GM12874 (cell line): Measurements from ENCODE around the gene DENND6B.

Experiments
- TF ChIP-seq, protein P1 (sequence below): IDR thresholded peaks from 2 replicates; pipeline ENCODE4 v1.5.1; 2011; ENCODE audit warnings: low read depth, mild to moderate bottlenecking, control low read depth, low read length, moderate library complexity; ENCODE audit not compliant: insufficient read depth

Gene DENND6B

DNA sequence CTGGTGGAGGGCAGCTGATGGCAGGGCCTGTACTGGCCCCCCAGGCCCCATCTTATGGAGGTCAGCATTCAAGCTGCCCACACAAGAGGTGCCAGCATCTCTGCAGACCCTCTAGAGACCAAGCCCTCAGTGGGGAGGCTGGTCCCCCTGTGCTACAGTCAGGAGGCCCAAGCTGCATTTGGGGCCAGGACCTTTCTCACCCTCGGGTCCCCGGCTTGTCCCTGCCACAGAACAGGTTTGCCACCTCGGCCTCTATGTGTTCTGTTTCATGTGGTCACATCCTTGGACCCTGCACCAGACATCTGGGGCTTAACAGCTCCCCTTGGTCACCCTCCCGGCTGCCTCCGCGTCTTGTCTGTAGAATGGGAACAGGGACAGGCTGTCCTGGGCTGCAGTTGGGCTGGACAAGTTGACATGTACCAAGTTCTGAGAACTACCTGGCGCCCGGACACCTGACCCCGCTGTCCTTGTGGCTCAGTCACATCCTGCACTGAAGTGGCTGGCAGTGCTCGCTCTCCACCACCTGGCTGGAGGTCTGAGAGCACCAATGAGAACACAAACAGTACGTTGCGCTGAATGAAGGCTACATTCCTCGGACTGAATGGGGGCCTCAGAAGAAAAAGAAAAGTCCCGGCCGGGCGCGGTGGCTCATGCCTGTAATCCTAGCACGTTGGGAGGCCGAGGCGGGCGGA is 16.6 kb downstream of the DENND6B start:
- TF ChIP-seq, protein P1, sequence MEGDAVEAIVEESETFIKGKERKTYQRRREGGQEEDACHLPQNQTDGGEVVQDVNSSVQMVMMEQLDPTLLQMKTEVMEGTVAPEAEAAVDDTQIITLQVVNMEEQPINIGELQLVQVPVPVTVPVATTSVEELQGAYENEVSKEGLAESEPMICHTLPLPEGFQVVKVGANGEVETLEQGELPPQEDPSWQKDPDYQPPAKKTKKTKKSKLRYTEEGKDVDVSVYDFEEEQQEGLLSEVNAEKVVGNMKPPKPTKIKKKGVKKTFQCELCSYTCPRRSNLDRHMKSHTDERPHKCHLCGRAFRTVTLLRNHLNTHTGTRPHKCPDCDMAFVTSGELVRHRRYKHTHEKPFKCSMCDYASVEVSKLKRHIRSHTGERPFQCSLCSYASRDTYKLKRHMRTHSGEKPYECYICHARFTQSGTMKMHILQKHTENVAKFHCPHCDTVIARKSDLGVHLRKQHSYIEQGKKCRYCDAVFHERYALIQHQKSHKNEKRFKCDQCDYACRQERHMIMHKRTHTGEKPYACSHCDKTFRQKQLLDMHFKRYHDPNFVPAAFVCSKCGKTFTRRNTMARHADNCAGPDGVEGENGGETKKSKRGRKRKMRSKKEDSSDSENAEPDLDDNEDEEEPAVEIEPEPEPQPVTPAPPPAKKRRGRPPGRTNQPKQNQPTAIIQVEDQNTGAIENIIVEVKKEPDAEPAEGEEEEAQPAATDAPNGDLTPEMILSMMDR: no peak

DNA sequence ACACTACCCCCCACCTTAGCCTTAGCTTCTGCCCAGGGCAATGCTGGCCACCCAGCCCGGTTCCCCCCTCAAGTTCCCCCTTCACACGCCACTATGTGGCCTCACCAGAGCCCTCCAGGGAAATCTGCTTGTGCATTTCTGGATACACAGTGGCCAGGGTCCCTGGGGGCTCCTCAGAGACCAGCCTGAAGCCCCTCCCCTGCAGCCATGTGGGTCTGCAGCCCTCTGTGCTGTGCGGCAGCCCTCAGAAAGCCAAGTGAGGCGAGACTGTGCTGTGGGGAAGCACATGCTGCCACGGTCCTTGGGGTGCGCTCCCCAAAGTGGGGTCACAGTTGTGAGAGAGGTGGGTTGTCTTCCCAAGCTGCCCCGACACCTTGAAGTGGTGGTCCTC is 17.2 kb downstream of the DENND6B start:
- TF ChIP-seq, protein P1: no peak

DNA sequence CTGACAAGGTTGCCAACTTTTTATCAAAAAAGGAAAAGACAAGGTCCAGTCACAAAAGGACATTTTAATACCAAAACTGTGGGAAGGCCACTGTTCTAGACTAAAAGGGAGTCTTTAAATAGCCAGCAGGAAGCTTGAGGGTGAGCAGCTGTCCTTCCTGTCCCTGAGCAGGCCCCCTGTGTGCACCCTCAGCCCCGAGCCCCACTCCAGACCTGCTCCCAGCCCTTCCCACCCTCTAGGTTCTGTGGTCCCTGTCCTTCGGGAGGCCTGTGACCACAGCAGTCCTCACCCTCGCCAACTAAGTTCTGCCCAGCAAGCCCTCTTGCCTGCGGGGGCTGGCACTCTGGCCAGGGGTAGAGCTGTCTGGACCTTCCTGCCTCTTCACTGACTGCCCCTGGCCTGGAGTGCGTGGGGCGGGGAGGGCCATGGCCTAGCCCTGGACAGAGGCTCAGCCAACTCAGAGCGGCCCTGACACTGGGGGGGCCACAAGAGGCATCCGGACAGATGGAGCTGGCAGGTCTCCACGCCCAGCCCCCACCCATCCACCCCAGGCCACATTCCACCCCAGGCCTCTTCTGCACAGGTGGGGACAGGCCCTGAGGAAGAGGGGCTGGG is 17.7 kb downstream of the DENND6B start:
- TF ChIP-seq, protein P1: no peak

DNA sequence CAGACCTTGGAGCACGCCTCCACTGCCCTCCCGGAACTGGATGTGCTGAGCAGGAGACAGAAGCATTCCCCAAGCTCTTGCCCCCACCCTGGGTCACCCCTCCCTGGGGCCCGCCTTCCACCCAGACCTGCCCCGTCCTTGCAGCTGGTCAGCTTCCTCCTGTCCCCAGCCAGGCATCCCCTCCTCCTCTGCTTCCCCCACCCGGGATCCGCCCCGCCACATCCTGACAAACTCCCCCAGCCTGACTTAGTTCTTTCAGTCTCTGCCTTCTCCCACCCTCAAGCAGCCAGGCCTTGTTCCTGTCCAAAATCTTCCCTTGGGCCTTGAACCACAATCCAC is 18.2 kb downstream of the DENND6B start:
- TF ChIP-seq, protein P1: no peak

DNA sequence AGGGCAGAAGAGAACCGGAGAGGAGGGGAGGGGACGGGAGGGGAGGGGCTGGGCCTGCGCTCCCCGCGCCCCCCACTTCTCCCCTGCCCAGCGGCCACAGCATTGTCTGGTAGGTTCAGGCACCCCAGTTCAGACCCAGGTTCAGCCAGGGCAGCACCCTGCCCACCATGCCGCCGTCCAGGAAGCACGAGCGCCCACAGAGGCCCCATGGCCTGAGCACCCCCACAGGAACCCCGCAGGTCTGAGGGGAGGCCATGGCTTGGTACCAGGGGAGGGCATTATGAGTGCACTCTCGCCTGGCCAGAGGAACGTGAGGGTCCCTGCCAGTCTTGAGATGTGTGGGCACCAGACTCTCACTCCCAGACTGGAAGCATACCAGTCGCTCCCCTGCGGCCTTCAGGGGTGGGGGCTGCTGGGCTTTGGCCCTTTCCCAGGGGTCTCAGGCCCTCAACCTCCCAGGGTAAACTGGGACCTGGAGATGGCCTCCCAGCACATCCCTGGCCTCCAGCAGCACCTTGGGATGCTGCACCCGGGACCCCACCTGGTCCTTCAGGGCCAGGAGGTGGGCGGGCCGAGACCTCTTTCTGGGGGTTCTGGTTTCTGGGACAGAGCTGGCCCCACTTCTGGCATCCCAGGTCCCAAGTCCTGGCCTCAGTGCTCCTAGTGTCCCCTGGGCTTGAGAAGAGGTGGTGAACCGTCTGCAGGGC is 18.8 kb downstream of the DENND6B start:
- TF ChIP-seq, protein P1: no peak

DNA sequence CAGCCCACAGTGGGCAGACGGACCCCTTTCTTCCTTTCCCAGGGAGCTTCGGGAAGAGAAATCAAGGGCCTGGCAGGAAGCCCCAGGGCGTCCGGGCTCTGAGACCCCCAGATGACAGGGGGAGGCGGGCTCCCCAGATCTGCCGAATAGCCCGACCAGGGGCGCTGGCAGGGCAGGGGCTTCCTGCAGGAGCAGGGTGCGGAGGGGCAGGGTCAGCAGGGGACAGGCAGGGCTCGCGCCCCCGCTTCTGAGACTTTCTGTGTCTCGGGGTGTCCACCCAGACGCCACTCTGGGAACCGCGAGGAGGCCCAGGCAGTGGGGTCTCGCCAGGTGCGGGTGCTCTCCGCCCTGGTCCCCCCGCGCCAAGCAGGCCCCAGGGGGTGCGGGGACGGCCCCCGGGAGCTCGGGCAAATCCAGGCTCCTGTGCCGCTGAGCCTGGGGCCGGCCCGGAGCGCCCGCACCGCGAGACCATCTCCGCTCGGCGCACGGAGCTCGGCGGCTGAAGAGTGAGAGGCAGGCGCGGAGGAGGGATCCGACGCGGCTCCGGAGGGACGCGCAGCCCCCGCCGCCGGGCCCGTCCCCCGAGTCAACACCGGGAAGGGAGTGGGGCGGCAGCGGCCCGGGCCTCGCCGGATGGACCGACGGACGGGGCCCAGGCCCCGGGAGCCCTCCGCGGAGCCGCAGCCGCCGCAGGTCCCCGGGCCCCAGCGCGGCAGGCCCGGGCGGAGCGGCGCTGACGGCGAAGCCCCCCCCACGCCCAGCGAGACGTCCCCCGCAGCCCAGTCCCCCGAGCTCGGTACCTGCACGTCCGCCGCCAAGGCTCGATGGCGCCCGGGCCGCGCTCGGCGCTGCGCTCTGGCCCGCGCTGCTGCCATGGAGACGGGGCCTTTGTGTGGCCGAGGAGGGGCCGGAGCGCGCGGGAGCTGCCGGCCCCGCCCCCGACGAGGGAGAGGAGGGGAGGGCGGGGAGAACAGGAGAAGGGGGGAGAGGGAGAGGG is 19.8 kb downstream of the DENND6B start, which contains the start of gene PLXNB2:
Gene PLXNB2 (minus strand): TSS at position 894 of the 997 bp plus-strand sequence. CDS start 17,062 bp downstream, outside the sequence.
- TF ChIP-seq, protein P1: no peak
